Measurements from ENCODE around the gene PMEPA1.
A peak's percentile ranks its signal among the peaks of the same experiment; 100 is the strongest.

Gene PMEPA1

GRCh38 chr20:57713505-57713903 lies 3.7 kb upstream of the PMEPA1 start:
- Histone ChIP-seq H3K4me3 (no peak overlapping the region), H3K27ac (peak overlapping the region in 15 of 21 experiments; percentile 14 to 73 (median 54))

- Histone ChIP-seq H3K27ac (peak overlapping the region in 14 of 21 experiments; percentile 12 to 73 (median 54)), H3K4me3 (no peak overlapping the region)
Measured at GRCh38 chr20:57712851-57713504, 3.2 kb upstream of the PMEPA1 start.

DNA sequence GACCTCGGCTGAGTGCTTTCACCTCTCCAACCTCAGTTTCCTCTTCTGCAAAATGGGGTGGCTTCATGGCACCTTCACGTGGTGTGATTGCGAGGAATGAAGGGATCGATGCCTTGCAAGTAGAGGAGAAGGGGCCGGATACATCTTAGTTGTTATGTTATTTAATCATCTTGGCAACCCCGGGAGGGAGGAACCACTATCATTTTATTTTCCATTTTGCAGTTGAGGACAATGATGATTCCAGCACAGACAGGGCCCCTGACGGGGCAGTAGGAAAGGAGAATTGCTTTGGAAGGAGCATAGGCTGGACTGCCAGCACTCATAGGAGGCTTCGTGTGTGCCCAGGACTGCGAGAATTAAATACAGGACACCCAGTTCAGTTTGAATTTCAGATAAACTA lies 2.5 kb upstream of the PMEPA1 start:
- Histone ChIP-seq H3K4me3 (no peak overlapping the region), H3K27ac (peak overlapping the region in 7 of 21 experiments; percentile 6 to 97 (median 54))

GRCh38 chr20:57711826-57712225 lies 2.0 kb upstream of the PMEPA1 start:
- no peak overlapping the region for H3K4me3 ChIP-seq
- peak overlapping the region in 9 of 21 experiments; percentile 8 to 97 (median 84) for H3K27ac ChIP-seq

DNA sequence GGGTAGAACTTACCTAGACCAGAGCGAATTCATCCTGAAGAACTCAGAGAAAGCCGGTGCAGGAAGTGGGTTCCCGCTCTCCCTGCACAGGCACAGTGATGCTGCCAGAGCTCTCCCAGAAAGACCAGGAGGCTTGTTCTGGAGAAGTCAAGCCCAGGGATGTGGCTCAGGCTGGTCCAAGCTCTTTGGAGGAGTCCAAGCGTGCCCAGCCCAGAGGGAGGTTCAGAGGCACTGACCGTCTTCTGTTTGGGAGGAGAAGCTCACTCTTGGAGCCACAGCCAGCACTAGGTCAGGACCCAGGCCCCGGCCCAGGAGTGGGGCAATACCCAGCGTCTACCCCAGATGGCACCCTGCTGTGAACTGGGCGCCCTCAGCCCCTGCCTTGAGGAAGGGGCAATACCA lies 1.5 kb upstream of the PMEPA1 start:
- Histone ChIP-seq H3K27ac (peak overlapping the region in 18 of 21 experiments; percentile 77 to 97 (median 88)), H3K4me3 (peak overlapping the region in 3 of 7 experiments; percentile 1 to 94 (median 85))

GRCh38 chr20:57710841-57711240 lies 1.0 kb upstream of the PMEPA1 start:
- H3K27ac ChIP-seq: peak overlapping the region; percentile 33 to 97 (median 87)
- peak overlapping the region; percentile 58 to 94 (median 73) for H3K4me3 ChIP-seq

DNA sequence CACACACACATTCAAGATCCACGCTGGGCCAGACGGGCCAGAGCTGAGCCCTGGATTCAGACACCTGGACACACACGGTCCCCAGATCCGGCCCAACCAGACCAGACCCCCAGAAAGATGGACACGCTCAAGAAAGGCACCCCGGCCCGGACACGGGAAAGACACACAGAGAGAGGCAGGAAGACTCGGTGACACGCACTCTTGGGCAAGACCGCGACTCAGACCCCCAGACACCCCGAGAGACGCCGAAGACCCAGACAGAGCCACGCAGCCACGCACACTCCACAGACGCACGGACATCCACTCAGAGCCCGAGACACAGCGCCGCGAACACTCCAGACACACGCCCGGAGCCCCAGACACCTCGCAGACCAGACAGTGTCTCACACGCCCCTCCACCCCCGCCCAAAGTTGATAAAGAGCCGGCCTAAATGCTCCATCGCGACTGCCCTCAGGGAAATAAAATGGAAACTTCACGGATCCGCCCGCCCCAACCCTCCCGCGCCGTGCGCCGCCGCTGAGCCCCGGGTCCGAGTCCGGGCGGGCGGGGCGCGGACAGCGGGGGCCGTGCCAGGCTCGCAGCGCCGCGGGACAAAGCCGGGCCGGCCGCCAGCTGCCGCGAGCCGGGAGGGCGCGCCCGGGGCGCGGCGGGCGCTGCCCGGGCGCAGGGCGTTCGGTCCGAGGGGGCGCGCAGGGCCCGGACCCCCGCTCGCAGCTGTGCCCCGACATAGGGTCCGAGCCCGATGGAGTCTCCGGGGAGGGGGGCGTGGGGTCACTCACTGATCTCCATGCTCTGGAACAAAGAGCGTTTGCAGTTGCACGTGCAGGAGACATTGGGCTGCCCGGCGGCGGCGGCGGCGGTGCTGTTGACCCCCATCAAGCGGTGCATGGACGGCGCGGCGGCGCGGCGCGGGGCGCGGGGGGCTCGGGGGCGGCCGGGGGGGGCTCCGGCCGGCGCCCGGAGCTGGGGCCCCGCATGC lies 831 bp downstream of the PMEPA1 start:
- Histone ChIP-seq H3K4me3 (peak overlapping the region; percentile 44 to 85 (median 68)), H3K27ac (peak overlapping the region in 20 of 21 experiments; percentile 53 to 97 (median 82))

DNA sequence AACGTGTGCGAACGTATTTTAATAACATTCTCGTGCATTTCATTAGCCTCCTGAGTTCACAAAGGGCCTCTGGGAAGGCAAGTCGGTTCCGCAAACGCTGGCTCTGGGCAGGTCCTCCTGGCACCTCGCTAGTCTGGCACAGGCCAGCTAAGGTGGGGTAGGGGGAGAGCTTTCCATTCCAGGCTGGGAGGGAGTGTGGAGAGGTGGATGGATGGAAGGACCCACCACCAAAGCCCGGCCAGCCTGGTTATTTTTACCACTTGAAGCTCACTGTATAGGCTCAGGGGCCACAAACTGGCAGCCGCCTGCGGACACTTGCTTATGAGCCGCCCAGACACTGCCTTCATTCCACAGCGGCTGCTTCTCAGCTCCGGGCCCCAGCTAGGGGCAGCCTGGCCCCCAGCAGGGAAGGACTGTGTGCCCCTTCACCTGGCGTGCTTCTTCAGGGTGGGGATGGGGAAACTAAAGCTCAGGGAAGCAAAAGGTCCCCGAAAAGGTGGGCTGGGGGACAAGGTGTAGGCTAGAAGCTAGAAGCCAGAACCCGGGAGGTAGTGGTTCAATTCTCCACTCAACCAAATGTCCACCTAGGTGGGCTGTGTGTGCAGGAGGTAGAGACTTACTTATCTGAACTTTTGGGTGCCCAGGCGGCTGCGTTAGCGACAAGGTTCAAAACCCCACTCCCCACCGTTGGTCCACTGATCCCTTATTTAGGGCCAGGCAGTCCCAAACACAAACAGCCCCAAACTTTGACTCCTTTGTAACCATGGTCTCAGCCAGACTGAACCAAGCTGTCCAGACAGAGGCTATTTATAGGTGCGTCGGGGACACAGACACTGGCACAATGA lies 1.7 kb downstream of the PMEPA1 start:
- Histone ChIP-seq H3K27ac (peak overlapping the region in 20 of 21 experiments; percentile 53 to 97 (median 82)), H3K4me3 (peak overlapping the region; percentile 44 to 85 (median 68))

GRCh38 chr20:57707320-57707719 lies 2.5 kb downstream of the PMEPA1 start:
- peak overlapping the region in 16 of 21 experiments; percentile 10 to 97 (median 86) for H3K27ac ChIP-seq
- peak overlapping the region in 6 of 7 experiments; percentile 44 to 85 (median 70) for H3K4me3 ChIP-seq

- peak overlapping the region in 1 of 7 experiments; percentile 71 for H3K4me3 ChIP-seq
- H3K27ac ChIP-seq: peak overlapping the region in 5 of 21 experiments; percentile 5 to 97 (median 43)
Measured at GRCh38 chr20:57705127-57705899, 4.5 kb downstream of the PMEPA1 start.

DNA sequence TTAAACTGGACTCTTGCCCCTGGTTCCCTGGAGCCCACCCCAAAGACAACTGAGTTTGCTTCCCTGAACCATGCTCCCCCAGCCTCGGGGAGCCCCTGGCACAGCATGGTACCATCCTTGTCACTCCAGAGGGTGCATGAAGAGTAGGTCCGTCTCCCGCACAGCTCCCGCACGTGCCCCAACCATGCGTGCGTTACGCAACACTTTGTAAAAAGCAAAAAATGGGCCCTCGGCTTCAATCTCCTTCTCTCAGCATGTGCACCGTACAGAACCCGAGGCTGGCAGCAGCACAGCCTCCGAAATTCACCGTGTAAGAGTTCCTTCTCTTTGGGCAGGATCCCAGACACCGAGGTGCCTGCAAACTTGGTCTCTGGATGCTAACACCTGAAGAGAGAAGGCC lies 5.6 kb downstream of the PMEPA1 start:
- no peak overlapping the region for H3K4me3 ChIP-seq
- peak overlapping the region in 4 of 21 experiments; percentile 6 to 97 (median 30) for H3K27ac ChIP-seq

DNA sequence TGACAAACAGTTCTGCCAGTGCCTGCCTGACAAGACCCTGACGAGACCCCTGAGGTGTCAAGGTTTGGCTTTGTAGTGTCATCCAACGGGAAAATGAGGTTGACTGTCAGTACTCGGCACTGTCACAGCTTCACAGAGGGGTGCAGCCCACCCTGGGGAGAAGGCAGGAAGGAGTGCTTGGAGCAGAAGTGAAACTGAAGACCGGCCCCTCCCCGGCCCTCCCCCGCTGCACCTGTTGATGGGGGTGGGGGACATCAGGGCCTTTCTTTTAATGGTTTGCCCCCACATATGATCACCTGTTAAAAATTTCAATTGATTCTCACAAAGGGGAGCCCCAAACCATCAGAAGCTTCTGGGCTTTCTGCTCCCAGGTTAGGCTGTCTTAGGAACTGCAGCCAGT lies 6.8 kb downstream of the PMEPA1 start:
- no peak overlapping the region for H3K27ac ChIP-seq
- no peak overlapping the region for H3K4me3 ChIP-seq

DNA sequence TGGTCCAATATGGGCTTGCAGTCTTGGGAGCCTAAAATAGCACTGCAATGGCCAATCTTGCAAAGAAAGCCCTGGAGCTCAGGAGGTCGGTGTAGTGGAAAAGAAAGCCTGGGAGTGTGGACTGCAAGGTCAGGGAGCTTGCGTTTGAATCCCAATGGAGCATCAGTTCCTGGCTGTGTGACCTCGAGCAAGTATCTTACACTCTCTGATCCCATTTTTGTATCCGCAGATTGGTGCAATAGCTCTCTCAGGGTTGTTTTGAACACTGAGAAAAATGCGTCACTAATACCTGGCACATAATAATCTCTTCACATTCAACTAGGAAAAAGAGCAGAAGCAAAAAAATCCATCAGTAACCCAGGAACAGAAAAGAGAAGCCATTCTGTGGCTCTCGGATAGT lies 7.3 kb downstream of the PMEPA1 start:
- no peak overlapping the region for H3K4me3 ChIP-seq

DNA sequence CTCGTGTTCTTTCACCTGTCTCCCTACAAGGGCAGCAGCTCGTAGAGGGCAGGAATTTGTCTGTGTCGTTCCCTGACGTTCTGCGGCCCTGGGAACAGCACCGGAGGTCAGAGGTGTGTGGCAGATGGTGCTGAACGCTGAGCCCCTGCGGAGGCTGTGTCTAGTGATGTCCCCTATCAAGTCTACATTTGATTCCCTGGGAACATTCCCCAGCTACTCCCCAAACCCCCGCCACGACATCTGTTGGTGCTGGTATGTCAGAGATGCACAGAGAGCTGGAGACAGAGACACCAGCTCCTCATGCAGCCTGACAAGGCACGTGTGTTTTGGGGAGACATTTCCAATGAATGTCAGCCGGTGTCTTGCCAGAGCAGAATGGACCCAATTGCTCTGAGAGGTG lies 7.7 kb downstream of the PMEPA1 start:
- peak overlapping the region in 1 of 21 experiments; percentile 29 for H3K27ac ChIP-seq
- no peak overlapping the region for H3K4me3 ChIP-seq

More for the DNA sequence above, 7.3 kb downstream of the PMEPA1 start:
- peak overlapping the region in 1 of 21 experiments; percentile 29 for H3K27ac ChIP-seq

- H3K27ac ChIP-seq: peak overlapping the region in 1 of 21 experiments; percentile 29
- no peak overlapping the region for H3K4me3 ChIP-seq
Measured at GRCh38 chr20:57701651-57702050, 8.2 kb downstream of the PMEPA1 start.

DNA sequence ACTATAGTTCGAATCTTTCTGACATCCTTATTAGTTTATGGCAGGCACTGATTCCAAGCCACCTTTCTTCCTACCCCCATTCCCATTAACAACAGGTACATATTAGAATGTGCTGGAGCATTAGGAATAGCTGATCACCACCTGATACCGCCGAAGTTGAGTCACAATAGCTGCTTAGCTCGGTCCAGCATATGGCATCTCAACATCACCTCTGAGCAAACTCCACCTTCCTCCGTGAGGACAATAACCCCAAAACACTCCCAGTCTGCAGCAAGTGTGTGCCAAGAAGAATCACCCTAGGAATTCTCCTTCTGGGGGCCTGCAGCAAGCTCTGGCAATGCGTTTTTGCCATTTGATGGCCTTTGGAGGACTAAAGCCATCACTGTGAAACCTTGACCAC lies 8.7 kb downstream of the PMEPA1 start:
- Histone ChIP-seq H3K27ac (peak overlapping the region in 1 of 21 experiments; percentile 29), H3K4me3 (no peak overlapping the region)

- no peak overlapping the region for H3K4me3 ChIP-seq
- H3K27ac ChIP-seq: peak overlapping the region in 7 of 21 experiments; percentile 9 to 79 (median 66)
Measured at GRCh38 chr20:57699395-57699794, 10.4 kb downstream of the PMEPA1 start.

DNA sequence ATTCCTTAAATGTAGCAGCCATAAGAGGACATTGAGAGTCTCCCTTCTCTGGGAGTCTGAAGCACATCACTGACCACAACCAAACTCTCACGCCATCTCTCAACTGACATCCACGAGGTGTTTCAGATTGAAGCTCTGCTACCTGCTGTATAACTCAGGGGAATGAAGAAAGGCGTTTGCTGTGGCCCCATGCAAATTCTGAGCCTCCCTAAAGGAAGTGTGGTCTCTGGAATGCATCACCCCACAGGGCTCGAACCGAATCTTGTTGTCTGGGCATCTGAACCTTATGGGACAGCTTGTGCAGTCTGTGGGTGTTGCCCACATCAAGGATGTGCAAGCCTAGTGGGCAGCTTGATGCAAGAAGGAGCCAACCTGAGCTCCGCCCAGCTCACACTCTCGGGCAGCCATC lies 10.9 kb downstream of the PMEPA1 start:
- H3K27ac ChIP-seq: peak overlapping the region in 13 of 21 experiments; percentile 2 to 79 (median 58)
- no peak overlapping the region for H3K4me3 ChIP-seq
